ENCODE results near the gene BOLA3. TPM values are rescaled to one million over a fixed set of nuclear protein-coding genes. Genes with fewer than 3 reads are reported as not detected.

The BOLA3 gene
- total and polyA plus RNA-seq, 2 of the 4 experiments (the other 2 are of a cell fraction) = 13.3 to 39.5 TPM

DNA sequence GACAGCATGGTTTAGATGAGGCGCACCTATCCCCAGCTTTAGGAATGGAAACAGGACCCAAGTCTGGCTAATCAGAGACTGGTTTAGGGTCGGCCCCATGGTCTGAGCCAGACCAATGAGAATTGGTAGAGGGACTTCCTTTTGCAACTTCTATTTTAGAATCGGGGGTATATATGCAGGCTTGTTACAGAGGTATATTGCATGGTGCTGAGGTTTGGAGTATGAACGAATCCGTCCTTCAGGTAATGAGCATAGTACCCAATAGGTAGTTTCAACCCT, 1.5 kb upstream of the BOLA3 start:
- dilution Hi-C loops (cut with HindIII; ENCODE audit: low sequenced_read_pairs, unreplicated experiment) = no loop called here
- H3K36me3 ChIP-seq (ENCODE audit: control insufficient read depth, insufficient read depth, low read length) = peaks cover 13% of the 10 kb centered on the region
- TF ChIP-seq POLR2A (IDR thresholded peaks at IDR 0.05; ENCODE audit: low read depth, low read length) = no peak
- TF ChIP-seq RAD21 (IDR thresholded peaks at IDR 0.05; ENCODE audit: low read length) = no peak
- TF ChIP-seq, protein P1, sequence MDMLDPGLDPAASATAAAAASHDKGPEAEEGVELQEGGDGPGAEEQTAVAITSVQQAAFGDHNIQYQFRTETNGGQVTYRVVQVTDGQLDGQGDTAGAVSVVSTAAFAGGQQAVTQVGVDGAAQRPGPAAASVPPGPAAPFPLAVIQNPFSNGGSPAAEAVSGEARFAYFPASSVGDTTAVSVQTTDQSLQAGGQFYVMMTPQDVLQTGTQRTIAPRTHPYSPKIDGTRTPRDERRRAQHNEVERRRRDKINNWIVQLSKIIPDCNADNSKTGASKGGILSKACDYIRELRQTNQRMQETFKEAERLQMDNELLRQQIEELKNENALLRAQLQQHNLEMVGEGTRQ (IDR thresholded peaks at IDR 0.05; ENCODE audit: low read depth, low read length) = no peak
- no peak for TF ChIP-seq CHD1 (IDR thresholded peaks at IDR 0.05; ENCODE audit: low read depth, low read length)
- TF ChIP-seq BHLHE40 (IDR thresholded peaks at IDR 0.05; ENCODE audit: low read depth, low read length) = no peak
- no peak for TF ChIP-seq CEBPB (IDR thresholded peaks at IDR 0.05; ENCODE audit: low read depth, low read length)

More for the DNA sequence above, 1.5 kb upstream of the BOLA3 start:
- Histone ChIP-seq H3K4ac (ENCODE audit: low read depth, low read length) (no peak overlapping the region), H3K4me3 (ENCODE audit: insufficient read depth, low read depth, low read length) (no peak overlapping the region), H3K27me3 (ENCODE audit: control insufficient read depth, insufficient read depth, low read length) (no peaks in the 10 kb centered on the region), H2BK15ac (ENCODE audit: low read depth, low read length) (no peak overlapping the region), H3K23ac (ENCODE audit: low read depth, low read length) (no peak overlapping the region), H2BK20ac (ENCODE audit: low read depth, low read length) (no peak overlapping the region), H3K9me1 (ENCODE audit: insufficient read depth, low read length) (peaks cover 19% of the 10 kb centered on the region), H2BK120ac (ENCODE audit: low read depth, low read length) (no peak overlapping the region), H3K14ac (replicated peaks; ENCODE audit: low read depth, low read length) (no peak overlapping the region), H4K8ac (ENCODE audit: low read depth in 2 of 2, low read length in 2 of 2) (no peak overlapping the region), H4K91ac (ENCODE audit: insufficient read depth, low read depth, low read length) (no peak overlapping the region), H2AK9ac (replicated peaks; ENCODE audit: low read depth, low read length, poor library complexity) (no peak overlapping the region), H2AK5ac (ENCODE audit: low read depth, low read length) (no peak overlapping the region), H3K4me2 (ENCODE audit: low read depth, low read length) (no peak overlapping the region), H3K4me1 (ENCODE audit: control insufficient read depth, insufficient read depth, low read length) (peaks cover 11% of the 10 kb centered on the region), H3K79me1 (ENCODE audit: low read depth in 1 of 2, low read length in 2 of 2) (peaks cover 23 to 33% of the 10 kb centered on the region in 2 experiments), H4K5ac (ENCODE audit: low read depth, low read length) (no peak overlapping the region), H2BK5ac (ENCODE audit: low read depth, low read length, poor library complexity, severe bottlenecking) (no peak overlapping the region), H3K9me3 (ENCODE audit: control insufficient read depth, insufficient read depth, low read length) (no peaks in the 10 kb centered on the region), H3K27ac (ENCODE audit: insufficient read depth, low read length) (no peak overlapping the region), H2AFZ (replicated peaks; ENCODE audit: low read length, poor library complexity) (no peak overlapping the region), H3K18ac (ENCODE audit: low read depth, low read length) (no peak overlapping the region), H3K9ac (ENCODE audit: low read depth, low read length) (no peak overlapping the region), H4K20me1 (ENCODE audit: insufficient read depth, low read length) (no peaks in the 10 kb centered on the region), H3K56ac (ENCODE audit: extremely low read depth, insufficient read depth, low read length) (no peak overlapping the region)
- ChIA-PET POLR2A (ENCODE audit: unreplicated experiment) (interaction anchor here (0.6 kb wide), 1 partner anchor 112 kb away, joined by 3 read pairs; no protein-coding TSS in a partner anchor), CTCF (interaction anchor here (2.5 kb wide), 1 partner anchor 325 kb away, joined by 7 read pairs; no protein-coding TSS in a partner anchor)
- in situ Hi-C loops (cut with MboI; ENCODE audit: low sequenced_read_pairs) (loop anchor here (10.0 to 25.0 kb wide), 2 partner anchors 224 to 312 kb away; partner anchors contain the start of genes DGUOK and STAMBP), intact Hi-C loops (cut with micrococcal nuclease) (no loop called here)
- no peak for ATAC-seq (ENCODE audit: low read depth)
- no peak for DNase-seq
- WGBS, 2 experiments (ENCODE audit: extremely low coverage in 2 of 2, insufficient read length in 1 of 2) = no CpG with 5 or more reads among the region's 5 CpGs
- no TSS peak for BruUV-seq (replicated peaks)
